NCI-H2107 (cell line): ENCODE data around the gene IGF1R.

Source experiments
- DNase-seq: peaks from one replicate; lab custom pipeline; 2025; lab: John Stamatoyannopoulos, UW

Gene IGF1R

DNA sequence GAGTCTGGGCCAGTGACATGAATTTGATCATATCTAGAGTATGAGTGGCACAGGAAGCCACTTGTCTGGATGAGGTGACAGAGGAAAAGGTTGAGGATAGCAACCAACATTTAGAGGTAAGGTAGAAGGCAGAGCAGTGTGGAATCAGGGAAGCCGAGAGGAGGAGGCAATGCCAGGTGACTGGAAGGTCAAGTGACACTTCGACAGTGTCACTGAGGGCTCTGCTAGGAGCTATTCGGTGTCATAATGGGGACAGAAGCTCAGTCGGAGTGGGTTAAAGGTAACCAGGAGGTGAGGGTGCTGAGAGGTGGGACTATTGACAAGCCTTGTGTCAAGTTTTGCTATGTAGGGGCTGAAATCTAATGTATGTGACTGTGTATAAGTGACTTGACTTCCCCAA, 56.7 kb downstream of the IGF1R start:
- no peak for DNase-seq

DNA sequence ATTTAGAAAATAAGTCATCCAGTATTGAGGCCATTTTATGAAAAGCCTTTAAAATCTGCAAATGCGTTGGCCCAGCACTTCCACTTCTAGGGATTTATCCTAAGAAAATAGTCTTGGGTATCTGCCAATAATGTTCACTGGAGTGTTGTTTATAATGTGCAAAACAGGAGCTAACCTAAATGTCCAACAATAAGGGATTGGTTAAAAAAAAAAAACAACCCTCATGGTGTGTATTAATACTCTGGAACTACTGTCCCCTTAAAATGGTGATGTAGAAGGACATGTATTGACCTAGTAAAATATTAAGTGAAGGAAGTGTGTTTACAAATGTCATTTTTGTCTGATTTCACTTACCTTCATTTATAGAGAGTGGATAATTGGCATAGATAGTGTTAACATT, 58.0 kb downstream of the IGF1R start:
- no peak for DNase-seq

DNA sequence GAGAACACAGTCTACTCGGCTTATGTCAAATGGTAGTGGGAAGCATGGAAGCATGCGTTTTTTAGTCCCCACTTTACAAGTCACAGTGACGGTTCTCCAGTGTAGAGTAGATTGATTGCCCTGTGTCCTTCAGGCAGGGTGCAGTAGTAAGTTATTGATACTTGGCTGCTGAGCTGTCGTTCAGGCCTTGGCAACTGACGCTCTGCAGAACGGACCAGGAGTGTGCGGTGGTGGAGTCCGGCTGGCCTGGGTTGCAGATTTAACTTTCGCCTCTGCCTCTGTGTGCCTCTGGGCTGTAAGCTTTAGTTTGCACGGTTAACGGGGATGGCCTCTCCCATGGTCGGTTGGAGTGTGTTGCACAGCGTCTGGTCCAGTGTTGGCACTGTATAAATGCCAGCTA, 58.6 kb downstream of the IGF1R start:
- DNase-seq: no peak

DNA sequence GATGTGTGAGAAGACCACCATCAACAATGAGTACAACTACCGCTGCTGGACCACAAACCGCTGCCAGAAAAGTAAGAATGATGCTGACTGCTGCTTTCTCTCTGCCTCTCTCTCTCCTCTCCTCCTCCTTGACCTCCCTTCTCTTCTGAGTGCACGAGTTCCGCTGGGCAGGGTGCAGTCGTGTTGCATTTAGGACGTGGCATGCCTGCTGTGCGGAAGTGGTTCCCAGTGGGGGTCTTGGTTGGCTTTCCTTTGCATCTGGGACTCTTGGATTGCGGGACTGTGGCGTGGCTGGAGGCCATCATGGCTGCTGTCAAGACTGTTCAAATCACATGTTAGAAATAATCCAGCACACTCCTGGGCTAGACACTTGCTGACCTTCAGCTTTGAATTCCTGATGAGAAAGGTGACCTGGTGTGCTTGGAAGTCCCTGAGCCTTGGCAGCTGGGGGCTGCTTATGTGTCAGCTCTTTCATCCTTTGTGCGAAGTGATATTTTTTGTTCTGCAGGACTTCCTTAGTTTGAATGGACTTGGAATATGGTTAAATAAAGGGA, 59.8 kb downstream of the IGF1R start:
- DNase-seq: no peak

DNA sequence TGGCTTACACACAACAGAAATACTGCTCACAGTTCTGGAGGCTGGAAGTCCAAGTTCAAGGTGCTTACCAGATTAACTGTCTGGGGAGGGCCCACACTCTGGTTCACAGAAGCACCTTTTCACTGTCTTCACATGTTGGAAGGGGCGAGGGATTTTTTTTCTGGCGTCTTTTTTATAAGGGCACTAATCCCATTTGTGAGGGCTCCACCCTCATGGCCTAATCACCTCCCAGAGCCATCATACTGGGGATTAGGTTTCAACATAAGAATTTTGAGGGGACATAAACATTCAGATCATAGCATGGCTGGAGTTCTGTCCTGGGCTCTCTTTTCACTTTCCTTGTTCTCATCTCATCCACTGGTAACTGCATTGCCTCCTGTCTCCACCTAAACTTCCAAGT, 63.5 kb downstream of the IGF1R start:
- DNase-seq: no peak

DNA sequence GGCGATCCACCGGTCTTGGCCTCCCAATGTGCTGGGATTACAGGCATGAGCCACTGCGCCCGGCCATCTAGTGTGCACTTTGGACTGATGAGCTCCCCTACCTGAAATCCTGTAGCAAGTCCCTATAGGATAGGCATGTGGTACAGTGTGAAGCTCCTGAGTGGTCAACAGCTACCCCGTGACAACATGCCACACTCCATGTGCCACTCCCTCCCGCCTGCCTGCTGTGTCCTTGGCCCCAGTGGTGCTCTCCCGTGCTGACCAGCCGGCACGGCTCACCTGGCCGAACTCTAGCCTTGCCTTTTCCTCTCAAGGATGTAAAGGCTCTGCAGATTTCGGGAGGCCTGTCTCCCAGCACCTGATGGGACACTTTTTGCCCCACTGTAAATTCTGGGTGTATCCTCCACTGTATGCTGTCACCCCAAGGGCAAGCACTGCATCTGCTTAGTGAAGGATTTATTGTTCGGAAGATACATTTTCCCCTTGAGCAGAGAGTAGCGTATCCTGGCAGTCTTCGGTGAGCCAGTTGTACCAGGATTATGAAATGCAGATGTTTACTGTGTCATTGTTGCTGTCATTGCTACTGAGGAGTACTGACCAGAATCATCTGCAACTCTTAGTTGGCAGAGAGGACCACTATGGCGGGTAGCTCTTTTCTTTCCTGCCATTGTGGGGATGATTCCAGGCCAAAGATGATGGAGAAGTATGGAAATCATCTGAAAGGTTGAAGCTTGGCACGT, 64.7 kb downstream of the IGF1R start:
- DNase-seq: no peak

DNA sequence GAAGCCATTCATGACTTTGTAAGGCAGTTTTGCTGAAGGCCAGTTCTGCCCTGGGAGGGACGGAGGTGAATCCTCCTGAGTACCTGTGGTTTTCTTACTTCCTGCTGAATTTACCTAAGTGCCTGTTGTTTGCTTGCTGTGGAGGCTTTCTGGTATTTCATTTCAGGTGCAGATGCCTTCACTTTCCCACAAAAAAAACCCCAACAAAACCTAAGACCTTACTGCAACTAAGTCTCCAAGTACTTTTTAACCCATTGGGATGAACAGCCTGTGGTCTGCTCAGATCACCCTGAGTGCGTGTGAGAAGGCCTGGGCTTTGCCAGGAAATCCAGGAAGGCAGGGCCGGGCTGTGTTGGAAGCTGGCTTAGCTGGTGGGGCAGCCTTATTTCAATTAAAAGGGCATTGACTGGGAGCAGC, 65.3 kb downstream of the IGF1R start:
- no peak for DNase-seq

DNA sequence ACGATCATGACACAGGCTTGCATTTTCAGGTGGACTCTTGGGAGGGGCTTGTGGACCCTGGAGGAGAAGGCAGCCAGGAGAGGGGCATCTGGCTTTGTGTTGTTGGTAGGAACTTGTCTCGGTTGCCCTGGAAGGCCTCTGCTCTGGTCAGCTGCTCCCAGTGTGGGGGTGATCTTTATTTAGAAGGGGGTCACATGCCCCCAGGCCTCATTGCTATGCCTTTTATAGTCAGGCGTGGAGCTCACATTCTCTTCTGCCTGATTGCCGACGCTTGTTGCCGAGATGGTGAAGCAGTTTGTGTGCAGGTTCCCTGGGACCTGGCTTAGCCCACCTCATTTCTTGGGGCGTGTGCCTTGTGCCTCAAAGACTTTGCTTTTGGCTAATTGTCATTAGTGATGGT, 66.6 kb downstream of the IGF1R start:
- DNase-seq: no peak

DNA sequence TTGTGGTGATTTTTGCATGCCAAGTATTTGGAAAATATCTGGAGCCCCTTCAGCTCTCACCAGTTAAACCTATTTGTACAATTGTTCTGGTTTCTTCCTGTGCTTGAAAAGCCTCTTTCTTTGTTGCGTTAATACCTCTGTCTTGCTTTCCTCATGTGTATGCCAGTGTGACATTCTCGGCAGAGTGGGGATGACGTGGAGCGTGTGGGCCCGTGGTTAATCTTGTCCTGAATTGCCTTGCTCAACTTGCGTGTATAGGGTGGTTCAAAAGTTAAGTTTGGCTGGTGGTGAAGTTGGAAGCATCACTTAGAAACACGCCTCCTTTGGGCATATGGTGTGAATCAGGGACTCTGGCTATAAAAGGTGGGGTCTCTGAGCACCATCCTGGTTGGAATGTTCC, 67.1 kb downstream of the IGF1R start:
- no peak for DNase-seq

DNA sequence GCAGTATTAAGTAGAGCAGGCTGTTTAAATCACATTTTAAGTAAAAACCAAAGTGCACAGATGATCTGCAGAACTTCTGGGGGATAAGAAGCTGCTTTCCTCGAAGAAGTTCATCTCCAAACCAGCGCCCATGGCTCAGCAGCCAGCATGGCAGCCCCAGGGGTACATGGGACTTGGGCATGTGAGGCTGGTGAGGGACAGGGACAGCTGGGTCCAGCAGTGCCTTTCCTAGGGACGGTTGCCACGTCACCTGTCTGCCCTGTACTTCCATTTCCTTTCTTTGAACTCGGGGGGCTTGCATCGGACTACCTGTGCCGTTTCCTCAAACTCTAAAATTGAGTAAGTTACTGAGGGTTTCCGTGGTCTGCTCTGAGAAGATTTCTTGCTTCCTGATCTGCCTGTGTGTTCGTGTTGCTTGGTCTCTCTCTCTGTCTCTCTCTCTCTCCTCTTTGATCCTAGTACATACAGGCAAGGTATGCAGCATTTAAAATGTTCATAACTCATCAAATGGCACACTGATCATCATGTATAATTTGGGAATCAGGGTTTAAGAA, 67.6 kb downstream of the IGF1R start:
- DNase-seq: no peak

DNA sequence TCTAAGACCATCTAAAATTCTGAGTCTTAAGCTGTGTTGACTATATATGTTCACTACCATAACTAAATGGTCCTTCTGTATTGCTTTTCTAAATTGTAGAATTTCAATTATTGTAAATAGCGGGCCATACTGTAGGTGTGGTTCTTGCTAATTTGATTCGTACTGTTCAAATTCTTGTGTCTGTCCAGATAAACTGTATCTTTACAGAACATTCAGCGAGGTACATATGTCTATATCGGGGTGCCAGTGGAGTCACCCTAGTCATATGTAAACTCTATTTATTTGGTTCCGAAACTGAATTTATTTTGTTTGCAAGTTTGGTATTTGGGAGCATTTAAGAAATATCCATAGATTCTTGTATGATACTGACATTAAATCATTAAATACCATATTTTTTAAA, 69.0 kb downstream of the IGF1R start:
- DNase-seq: no peak

DNA sequence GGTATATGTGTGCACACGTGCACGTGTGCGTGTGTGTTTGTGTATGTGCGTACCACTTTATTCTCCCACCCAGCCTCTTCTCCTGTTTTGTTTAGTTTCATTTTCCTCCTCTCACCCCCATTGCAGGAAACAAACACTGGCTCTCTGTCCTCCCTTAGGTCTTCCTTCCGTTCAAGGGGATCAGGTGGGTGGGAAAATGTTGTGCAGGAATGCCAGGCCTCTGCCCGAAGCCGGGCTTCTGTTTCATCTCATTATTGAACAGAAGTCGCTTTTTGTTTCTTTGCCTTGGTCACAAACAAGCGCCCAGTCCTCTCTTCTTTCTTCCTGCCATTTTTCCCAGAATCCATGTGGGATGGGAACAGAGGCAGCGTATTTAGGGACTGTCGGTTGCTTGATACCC, 69.6 kb downstream of the IGF1R start:
- DNase-seq: no peak

DNA sequence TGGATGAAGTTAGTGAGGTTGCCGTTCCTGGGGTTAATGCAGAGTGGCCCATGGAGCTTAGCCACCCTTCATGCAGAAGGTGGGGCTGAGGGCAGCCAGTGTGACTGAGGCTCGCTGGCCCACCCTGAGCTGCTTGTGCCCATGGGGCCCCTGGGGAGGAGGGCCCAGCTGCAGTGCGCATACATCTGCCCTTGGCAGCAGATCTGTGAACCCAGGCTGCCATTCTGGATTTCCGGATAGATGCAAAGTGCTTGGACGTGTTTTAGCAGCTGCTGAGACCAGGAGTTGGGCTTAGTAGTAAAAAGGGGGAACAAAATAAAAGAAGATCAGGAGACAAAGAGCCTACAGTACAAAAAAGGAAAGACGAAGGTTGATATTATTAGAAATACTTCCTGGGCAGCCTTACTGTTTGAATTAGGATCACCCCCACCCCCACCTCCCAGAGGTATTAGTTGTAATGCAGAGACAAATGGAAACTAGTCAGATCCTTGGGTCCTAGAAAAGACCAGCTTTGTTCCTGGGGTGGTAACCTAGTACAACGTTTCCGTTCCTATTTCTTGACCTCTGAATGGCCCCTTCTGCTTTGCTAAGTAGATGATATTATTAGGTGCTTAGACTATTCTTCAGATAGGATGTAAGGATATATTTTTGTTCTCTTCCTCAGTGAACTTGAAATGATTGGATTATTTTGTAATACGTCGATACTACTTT, 70.2 kb downstream of the IGF1R start:
- DNase-seq: no peak

DNA sequence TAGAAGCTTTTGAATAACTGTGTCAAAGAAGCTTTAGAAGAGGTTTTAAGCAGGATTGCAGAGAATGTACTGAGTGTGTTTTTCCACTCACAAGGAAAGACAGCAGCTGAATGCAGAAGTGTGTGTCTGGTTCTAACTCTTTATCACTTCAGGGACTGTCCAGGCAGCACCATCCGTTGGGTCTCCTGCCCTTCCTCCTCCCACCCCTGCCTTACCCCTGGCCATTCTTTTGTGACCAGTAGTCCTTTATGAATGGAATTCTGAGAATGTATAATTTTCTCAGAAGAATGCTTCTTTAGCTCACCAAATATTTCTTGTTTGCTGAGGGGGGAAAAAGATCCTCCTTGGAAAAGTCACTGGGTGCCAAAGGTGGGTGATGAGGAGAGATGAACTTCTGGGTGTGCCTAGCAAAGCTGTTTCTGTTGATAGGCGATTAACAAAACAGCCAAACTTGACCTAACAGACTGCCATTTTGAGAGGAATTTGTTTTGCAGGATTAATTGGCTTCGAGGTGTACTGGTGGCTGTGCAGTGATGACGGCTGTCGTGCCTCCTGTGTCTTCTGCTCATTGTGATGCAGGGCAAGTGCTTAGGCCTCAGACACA, 70.9 kb downstream of the IGF1R start:
- DNase-seq: no peak

DNA sequence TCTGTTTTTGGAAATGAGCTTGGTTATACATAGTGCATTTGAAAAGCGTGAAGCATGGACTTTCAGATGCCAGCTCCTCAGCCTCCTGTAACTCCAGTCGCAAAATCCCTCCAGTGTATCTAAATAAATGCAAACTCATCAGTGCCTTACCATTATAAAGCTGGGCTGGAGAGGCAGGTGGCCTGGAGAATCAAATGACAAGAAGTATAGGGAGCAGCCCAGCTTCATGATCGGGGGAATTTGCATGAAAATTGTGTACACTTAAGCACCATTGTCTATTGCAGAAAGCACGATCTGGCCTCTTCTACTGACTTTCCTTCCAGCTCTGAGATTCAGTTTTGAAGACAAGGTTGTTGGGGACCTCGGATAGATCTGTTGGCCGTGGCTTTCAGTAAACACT, 71.7 kb downstream of the IGF1R start:
- DNase-seq: no peak

DNA sequence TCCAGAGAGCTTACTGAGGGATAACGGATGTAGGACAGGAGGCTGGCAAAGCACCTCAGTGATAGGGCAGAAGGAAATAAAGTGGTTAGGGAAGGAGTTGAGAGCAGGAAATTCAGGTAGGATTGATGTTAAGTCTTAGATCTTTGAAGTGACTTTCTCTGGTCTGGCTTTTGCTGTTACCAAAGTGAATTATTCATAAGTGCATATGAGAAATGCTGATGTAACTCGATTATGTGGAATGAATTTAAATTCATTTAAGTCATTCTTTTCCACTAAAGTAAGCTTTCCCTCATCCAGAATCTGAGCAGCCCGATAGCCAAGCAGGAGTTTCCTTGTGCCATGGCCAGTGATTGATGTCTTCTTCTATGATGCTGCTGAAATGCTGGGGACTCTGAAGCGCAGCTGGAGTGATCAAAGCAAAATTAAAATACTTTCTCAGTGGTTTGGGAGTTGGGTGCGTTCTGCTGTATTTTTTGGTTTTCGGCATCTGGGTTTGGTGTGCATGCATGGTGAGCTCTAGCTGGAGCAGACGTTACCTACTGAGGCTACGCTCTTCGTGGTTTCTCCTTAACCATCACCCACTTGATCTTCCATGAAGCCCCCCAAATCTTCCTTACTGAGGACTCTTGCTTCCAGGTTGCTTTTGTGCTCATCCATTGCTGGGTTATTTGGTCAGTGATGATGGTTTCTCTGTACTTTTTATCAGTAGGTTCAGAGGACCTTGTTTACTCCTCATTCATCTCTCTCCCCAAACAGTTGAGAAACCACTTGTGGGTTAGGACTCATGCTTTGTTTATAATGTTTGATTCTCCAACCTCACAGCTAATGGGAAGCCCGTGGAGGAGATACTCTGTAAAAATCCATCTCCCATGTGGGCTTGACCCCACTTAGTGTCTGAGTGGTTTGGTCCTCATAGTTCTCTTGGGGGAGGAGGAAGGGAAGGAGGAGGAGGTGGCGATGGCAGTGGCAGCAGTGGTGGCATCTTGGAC, 72.5 kb downstream of the IGF1R start:
- DNase-seq: no peak

DNA sequence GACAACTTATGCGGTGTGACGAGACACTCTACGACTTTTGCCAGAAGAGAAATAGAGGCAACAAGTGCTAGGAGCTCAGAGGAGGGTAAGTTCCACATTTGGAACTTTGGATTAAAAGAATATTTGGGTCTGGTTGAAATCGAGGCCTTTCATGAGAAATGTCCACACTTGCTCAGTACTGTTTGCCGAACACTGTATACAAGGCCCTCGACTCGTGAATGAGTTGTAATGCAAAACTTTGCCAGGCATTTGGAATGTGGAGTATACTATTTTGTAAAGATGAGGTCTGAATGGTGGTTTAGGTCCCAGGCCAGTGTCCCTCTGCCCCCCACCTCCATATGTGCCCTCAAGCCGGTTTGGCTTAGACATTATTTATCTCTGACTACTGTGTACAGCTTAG, 73.9 kb downstream of the IGF1R start:
- no peak for DNase-seq

DNA sequence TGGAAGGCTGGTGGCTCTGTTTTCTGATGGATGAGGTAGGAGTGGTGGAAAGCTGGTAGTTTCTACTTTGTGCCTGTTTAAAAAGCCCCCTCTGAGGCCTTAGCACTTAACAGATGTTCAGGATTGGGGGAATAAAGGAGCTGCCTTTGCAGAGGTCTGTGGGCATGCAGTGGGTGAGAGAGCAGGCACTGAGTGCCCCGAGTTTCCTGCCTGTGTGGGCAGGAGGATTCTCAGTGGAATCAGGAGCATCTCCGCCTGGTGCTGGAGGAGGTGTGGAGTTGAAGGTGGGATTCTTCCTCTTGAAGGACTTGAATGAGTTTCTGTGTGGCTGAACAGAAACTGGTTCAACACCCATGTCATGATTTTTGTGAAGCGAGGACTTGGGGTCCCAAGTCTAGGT, 74.3 kb downstream of the IGF1R start:
- no peak for DNase-seq

DNA sequence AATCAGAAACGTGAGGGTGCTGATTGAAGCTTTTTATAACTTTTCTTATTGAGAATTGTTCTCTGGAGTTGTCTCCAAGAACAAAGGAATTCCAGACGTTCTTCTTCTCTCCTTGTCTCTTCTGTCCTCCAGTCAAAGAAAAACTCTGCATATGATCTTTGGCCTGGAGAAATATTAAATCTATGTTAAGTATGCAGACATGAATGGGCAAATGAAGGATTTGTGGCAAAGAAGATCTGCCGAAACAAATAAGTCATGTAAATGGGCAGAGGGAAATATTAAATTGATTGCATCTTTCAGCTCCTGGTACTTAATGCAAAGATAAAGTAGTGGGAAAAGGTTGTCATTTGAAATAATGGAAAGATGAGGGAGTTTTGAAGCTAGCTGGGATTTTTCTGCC, 74.9 kb downstream of the IGF1R start:
- DNase-seq: no peak

DNA sequence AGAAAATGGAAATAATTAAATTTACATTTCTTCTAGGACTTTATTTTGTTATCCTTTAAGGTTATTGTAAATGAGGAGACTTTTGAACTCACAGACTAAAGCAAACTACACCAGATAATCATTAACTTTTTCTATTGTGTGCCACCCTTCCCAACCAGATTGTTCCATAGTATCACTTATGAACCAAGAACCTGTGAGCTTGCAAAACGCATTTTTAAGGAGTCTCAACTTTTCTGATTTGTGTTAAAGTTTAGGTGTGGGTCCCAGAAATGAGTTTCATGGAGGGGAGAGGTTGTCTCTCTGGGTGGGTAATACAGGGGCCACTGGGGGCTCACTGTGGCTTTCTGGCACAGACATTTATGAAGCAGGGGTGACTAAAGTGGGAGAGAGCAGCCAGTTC, 75.7 kb downstream of the IGF1R start:
- no peak for DNase-seq

DNA sequence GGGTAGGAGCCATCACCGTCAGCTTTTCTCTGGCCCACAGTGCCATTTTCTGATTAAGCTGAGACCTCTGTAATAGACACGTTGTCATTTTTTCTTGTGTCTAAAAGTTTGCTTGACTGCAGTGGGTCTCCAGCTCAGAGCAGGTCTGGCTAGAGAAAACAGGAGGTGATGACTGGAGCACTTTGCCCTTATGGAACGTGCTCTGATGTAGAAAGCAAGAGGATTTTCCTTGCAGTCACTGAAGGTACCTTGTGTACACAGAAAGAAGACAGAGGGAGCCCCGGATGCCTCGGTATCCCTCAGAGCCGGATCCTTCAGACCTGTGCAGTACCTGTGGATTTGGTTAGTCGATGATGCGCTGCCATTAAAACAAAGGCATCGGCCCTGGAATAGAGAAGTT, 76.2 kb downstream of the IGF1R start:
- DNase-seq: no peak

DNA sequence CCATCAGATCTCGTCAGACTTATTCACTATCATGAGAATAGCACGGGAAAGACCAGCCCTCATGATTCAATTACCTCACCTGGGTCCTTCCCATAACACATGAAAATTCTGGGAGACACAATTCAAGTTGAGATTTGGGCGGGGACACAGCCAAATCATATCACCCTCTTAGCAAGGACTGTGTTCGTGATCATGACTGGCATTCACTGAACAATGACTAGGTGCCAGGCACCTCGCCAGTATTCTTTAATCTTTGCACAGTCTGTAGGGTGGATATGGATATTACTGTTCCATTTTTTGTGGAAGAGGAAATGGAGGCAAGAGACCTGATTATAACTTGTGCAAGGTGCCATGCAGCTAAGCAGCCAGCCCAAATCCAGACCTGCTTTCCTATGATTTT, 77.5 kb downstream of the IGF1R start:
- DNase-seq: no peak
